Loucy (cell line): ENCODE results near the gene DTL.

Experiments
- H2AFZ ChIP-seq: fragments of 200-600 bp; sonication (generic); 2 replicates; pipeline ENCODE4 v1.6.0; 2016; ENCODE audit warnings: antibody characterized with exemption, mild to moderate bottlenecking, low read length, moderate library complexity
- H3F3A ChIP-seq: fragments of 200-600 bp; 2 replicates; pipeline ENCODE4 v1.6.0; 2016; ENCODE audit warnings: antibody characterized with exemption, low read depth, mild to moderate bottlenecking
- H3K27me3 ChIP-seq: fragments of 200-600 bp; sonication (generic); 2 replicates; pipeline ENCODE4 v1.6.1; 2014; ENCODE audit warnings: low read length, mild to moderate bottlenecking; ENCODE audit not compliant: insufficient read depth, poor library complexity, severe bottlenecking
- H3K36me3 ChIP-seq: fragments of 200-600 bp; sonication (generic); 2 replicates; pipeline ENCODE4 v1.6.1; 2016; ENCODE audit warnings: low read length; ENCODE audit not compliant: insufficient read depth
- H3K4me1 ChIP-seq: fragments of 200-600 bp; sonication (generic); 2 replicates; pipeline ENCODE4 v1.5.1; 2014; ENCODE audit warnings: low read length, mild to moderate bottlenecking; ENCODE audit not compliant: insufficient read depth, poor library complexity, severe bottlenecking
- H3K4me2 ChIP-seq: fragments of 200-600 bp; sonication (generic); 2 replicates; pipeline ENCODE4 v1.6.0; 2014; ENCODE audit warnings: antibody characterized with exemption, low read length, low read depth, mild to moderate bottlenecking; ENCODE audit not compliant: poor library complexity, severe bottlenecking
- H3K4me3 ChIP-seq: fragments of 200-600 bp; sonication (generic); 2 replicates; pipeline ENCODE4 v1.5.1; 2014; ENCODE audit warnings: low read length, mild to moderate bottlenecking, mixed read lengths; ENCODE audit not compliant: poor library complexity, severe bottlenecking
- H3K79me2 ChIP-seq: fragments of 200-600 bp; sonication (generic); 2 replicates; pipeline ENCODE4 v1.6.1; 2014; ENCODE audit warnings: low read length; ENCODE audit not compliant: insufficient read depth
- H3K9ac ChIP-seq: fragments of 200-600 bp; sonication (generic); 2 replicates; pipeline ENCODE4 v1.6.0; 2014; ENCODE audit warnings: mild to moderate bottlenecking, low read depth, low read length, moderate library complexity; ENCODE audit not compliant: poor library complexity, severe bottlenecking
- H3K9me2 ChIP-seq: fragments of 200-600 bp; sonication (generic); replicated peaks from 2 replicates; pipeline ENCODE4 v1.6.1; 2016; ENCODE audit warnings: low read depth, low read length, mixed read lengths
- H3K9me3 ChIP-seq: fragments of 200-600 bp; sonication (generic); 2 replicates; pipeline ENCODE4 v1.6.1; 2014; ENCODE audit warnings: mild to moderate bottlenecking, antibody characterized with exemption, low read length, low read depth; ENCODE audit not compliant: insufficient read depth
- H4K20me1 ChIP-seq: fragments of 200-600 bp; sonication (generic); 2 replicates; pipeline ENCODE4 v1.6.0; 2014; ENCODE audit warnings: antibody characterized with exemption, low read length, mild to moderate bottlenecking; ENCODE audit not compliant: insufficient read depth, poor library complexity, severe bottlenecking
- CTCF ChIP-seq: fragments of 200-600 bp; sonication (generic); conservative IDR thresholded peaks from 2 replicates; pipeline ENCODE4 v1.5.1; 2014; ENCODE audit warnings: mild to moderate bottlenecking, antibody characterized with exemption, low read length
- EZH2phosphoT487 ChIP-seq: fragments of 200-600 bp; IDR thresholded peaks from 2 replicates; pipeline ENCODE4 v1.6.1; 2018; ENCODE audit warnings: antibody characterized with exemption, mild to moderate bottlenecking, moderate library complexity, borderline replicate concordance

DTL gene

GRCh38 chr1:212007886-212008285, 27.7 kb upstream of the DTL start:
- Histone ChIP-seq H3F3A (peaks cover 18% of the 10 kb centered on the region; the same call in 1 of the 2 replicates), H3K4me2 (no peak overlapping the region), H3K79me2 (no peaks in the 10 kb centered on the region), H3K9ac (no peak overlapping the region), H3K27me3 (no peaks in the 10 kb centered on the region), H3K4me3 (no peak overlapping the region), H3K9me3 (no peaks in the 10 kb centered on the region), H3K36me3 (peaks cover 23% of the 10 kb centered on the region; the same call in 1 of the 2 replicates), H4K20me1 (no peaks in the 10 kb centered on the region), H3K4me1 (peaks cover 32% of the 10 kb centered on the region), H3K9me2 (no peaks in the 10 kb centered on the region), H2AFZ (no peak overlapping the region)
- TF ChIP-seq EZH2phosphoT487 (no peak), CTCF (no peak)

- peak overlapping the region; percentile 58 for H3K4me2 ChIP-seq
- H3F3A ChIP-seq: peaks cover 18% of the 10 kb centered on the region; the same call in 1 of the 2 replicates
- H3K4me3 ChIP-seq: peak overlapping the region; percentile 33
- no peaks in the 10 kb centered on the region for H3K9me2 ChIP-seq
- H3K36me3 ChIP-seq: peaks cover 28% of the 10 kb centered on the region; the same call in 1 of the 2 replicates
- no peaks in the 10 kb centered on the region for H3K9me3 ChIP-seq
- no peak overlapping the region for H2AFZ ChIP-seq
- no peaks in the 10 kb centered on the region for H3K27me3 ChIP-seq
- H3K4me1 ChIP-seq: peaks cover 32% of the 10 kb centered on the region
- no peak overlapping the region for H3K9ac ChIP-seq
- H4K20me1 ChIP-seq: no peaks in the 10 kb centered on the region
- TF ChIP-seq CTCF (no peak), EZH2phosphoT487 (no peak)
- H3K79me2 ChIP-seq: no peaks in the 10 kb centered on the region
Observed at GRCh38 chr1:212009561-212009960, 26.0 kb upstream of the DTL start.

GRCh38 chr1:212010004-212010403, 25.5 kb upstream of the DTL start:
- no peaks in the 10 kb centered on the region for H3K9me3 ChIP-seq
- peak overlapping the region; percentile 57 for H3K9ac ChIP-seq
- no peaks in the 10 kb centered on the region for H3K27me3 ChIP-seq
- H2AFZ ChIP-seq: no peak overlapping the region
- H3F3A ChIP-seq: peaks cover 18% of the 10 kb centered on the region; the same call in 1 of the 2 replicates
- peaks cover 25% of the 10 kb centered on the region; the same call in 1 of the 2 replicates for H3K36me3 ChIP-seq
- no peak for TF ChIP-seq EZH2phosphoT487
- TF ChIP-seq CTCF: no peak
- peak overlapping the region; percentile 33 for H3K4me3 ChIP-seq
- H3K4me1 ChIP-seq: peaks cover 32% of the 10 kb centered on the region
- H3K4me2 ChIP-seq: peak overlapping the region; percentile 58
- no peaks in the 10 kb centered on the region for H4K20me1 ChIP-seq
- H3K9me2 ChIP-seq: no peaks in the 10 kb centered on the region
- no peaks in the 10 kb centered on the region for H3K79me2 ChIP-seq
